SKM-1 (cell line): ENCODE measurements around the gene NME2.
"Not testable (repeated sequence)": the region's sequence is repeated elsewhere in the genome, so short reads cannot be mapped to it uniquely, and the experiment has no call there.

ENCODE experiments used
- DNase-seq: peaks from one replicate; lab custom pipeline; 2025; ENCODE audit not compliant: unreplicated experiment; lab: John Stamatoyannopoulos, UW

NME2 gene

DNA sequence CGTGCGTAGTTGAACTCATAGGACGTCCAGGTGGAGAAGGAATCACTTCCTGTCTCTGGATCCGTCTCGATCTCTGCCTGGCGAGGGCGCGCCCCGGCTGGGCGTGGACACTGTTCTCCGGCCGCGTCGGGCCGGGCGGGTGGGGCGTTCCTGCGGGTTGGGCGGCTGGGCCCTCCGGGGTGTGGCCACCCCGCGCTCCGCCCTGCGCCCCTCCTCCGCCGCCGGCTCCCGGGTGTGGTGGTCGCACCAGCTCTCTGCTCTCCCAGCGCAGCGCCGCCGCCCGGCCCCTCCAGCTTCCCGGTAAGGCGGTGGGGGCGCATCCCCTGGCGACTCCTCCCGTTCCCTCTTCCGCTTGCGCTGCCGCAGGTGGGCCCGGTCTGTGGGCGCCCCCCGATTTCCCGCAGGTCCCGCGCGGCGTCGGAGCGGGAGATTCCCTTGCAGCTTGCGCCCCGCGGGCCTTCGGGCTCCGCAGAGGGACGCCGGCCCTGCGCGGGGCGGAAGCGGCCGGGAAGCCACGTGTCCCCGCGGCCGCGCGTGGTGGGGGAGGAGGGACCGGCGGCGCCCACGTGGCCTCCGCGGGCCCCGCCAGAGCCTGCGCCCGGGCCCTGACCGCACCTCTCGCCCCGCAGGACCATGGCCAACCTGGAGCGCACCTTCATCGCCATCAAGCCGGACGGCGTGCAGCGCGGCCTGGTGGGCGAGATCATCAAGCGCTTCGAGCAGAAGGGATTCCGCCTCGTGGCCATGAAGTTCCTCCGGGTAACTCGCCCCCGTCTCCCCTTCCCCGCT is at the start of gene NME2:
Gene NME2 (plus strand): TSS at position 214 of the 789 bp plus-strand sequence. CDS start 420 bp downstream, at position 634.
- peak; percentile 60 for DNase-seq

- DNase-seq = no peak
Observed at GRCh38 chr17:51118330-51119195, 47.6 kb upstream of the NME2 start.

GRCh38 chr17:51119415-51120356 is 46.5 kb upstream of the NME2 start:
- DNase-seq = no peak

DNA sequence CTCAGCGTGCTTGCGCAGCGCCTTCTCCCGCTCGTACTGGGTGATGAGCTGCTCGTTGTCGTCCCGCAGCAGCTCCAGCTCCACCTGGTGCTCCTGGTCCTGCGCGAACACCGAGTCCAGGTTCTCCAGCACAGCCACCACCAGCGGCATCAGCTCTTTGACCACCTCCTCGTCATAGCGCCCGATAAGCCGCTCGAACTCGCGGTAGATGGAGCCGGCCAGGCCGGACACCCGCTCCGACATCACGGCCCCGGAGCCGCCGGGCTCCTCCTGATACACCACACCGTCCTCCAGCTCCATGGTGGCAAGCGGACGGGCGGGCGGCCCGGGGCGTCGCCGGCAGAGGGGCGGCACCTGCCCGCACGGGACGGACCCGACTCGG is 45.9 kb upstream of the NME2 start:
- no peak for DNase-seq

GRCh38 chr17:51120739-51121619 is 45.2 kb upstream of the NME2 start, which contains the start of gene SPAG9:
SPAG9 (minus strand) TSS chr17:51120868; CDS start chr17:51120656, 212 bp downstream.
- peak; percentile 86 for DNase-seq

GRCh38 chr17:51121620-51122472 is 44.4 kb upstream of the NME2 start:
- peak; percentile 90 for DNase-seq

GRCh38 chr17:51122473-51123115 is 43.6 kb upstream of the NME2 start:
- DNase-seq = not testable (repeated sequence)

- no peak for DNase-seq
Observed at GRCh38 chr17:51124640-51125503, 41.3 kb upstream of the NME2 start.

DNA sequence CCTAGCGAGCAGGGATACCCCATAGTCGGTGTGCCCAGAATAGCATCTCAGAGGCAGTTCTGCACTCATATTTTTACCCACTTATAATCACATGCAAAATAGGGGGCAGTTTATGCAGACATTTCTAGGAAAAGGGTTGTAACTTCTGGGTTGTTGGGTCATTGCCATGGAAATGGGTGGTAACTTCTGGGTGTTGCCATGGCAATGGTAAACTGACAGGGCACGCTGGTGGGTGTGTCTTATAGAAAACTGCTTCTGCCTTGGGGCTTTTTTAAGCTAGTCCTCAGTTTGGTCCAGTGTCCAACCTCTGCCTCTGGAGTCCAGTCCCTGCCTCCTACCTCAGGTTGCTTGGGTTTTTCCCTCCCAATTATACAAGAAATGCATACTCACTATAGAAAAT is 38.1 kb upstream of the NME2 start:
- DNase-seq = no peak

GRCh38 chr17:51132964-51133319 is 33.3 kb upstream of the NME2 start:
- DNase-seq = no peak

- no peak for DNase-seq
Observed at GRCh38 chr17:51133365-51133764, 32.8 kb upstream of the NME2 start.

DNA sequence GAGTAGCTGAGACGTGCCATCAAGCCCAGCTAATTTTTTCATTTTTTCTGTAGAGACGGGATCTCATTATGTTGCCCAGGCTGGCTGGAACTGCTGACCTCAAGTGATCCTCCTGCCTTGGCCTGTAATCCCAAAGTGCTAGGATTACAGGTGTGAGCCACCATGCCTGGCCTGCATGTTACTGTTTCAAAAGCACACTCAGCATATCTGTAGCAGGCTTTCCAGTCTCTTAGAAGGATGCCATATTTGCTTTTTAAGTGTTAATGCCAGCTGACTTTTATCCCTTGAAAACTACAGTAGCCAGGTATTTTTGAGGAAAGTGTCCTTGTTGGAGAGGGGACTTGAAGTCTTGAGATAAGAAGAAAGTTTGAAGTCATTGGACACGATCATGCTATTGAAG is 30.3 kb upstream of the NME2 start:
- DNase-seq = no peak

DNA sequence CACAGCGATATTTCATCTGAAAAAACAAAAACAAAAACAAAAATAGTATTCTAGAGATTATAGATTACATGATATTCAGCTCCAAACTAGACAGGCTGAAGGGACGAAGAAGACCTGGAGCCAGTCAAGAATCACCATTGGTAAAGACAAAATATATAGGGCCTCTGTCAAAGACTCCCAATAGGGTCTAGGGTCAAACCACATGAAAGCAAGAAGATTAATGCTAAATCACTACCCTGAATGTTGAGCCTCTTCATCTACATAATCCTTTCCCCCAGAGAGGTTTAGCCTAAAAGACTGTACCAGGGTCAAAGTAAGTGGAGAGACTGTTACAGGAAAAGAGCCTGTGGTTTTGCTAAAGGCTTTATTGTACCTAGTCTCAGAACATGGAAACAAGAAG is 23.6 kb upstream of the NME2 start:
- no peak for DNase-seq

DNA sequence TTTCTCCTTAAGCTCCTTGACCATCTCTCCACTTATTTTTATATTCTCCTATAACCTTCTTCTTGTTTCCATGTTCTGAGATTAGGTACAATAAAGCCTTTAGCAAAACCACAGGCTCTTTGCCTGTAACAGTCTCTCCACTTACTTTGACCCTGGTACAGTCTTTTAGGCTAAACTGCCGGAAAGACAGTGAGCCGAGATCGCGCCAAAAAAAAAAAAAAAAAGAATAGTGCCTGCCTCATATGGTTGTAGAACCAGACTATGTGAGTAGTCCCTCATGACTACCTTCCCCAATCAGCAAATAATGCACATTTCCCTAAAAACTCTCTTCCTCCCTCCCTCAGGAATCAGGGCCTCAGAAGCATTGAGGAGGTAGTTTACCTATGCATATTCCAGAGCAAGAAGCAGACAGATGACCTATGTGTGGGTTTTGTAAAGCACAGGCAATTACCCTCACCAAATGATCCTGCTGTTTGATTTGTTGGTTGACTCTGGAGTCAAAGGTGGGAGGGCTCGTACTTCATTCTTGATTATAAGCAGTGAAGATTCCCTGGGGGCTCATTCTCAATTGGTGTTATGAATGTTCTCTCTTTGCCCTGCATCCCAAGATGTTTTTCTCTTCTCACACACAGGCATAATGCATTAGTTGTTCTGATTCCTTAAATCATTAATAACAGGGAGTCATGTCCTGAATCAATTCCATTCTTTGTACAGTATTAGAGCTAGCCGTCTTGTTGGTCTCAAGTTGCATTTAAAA is 21.8 kb upstream of the NME2 start:
- DNase-seq = no peak

- DNase-seq = no peak
Observed at GRCh38 chr17:51147650-51148049, 18.6 kb upstream of the NME2 start.

DNA sequence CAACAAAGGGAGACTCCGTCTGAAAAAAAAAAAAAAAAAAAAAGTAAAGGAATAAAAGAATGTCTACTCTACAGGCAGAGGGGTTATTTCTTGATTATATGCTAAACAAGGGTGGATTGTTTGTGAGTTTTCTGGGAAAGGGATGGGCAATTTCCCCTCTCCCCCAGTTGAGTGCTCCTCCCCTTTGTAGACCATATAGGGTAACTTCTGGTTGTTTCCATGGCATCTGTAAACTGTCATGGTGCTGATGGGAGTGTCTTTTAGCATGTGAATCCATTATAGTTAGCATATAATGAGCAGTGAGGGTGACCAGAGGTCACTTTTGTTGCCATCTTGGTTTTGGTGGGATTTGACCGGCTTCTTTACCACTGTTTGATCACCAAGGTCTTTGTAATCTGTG is 17.0 kb upstream of the NME2 start:
- DNase-seq = no peak

- no peak for DNase-seq
Observed at GRCh38 chr17:51150932-51151331, 15.3 kb upstream of the NME2 start.
